ENCODE data around the gene C19orf44.

DNA sequence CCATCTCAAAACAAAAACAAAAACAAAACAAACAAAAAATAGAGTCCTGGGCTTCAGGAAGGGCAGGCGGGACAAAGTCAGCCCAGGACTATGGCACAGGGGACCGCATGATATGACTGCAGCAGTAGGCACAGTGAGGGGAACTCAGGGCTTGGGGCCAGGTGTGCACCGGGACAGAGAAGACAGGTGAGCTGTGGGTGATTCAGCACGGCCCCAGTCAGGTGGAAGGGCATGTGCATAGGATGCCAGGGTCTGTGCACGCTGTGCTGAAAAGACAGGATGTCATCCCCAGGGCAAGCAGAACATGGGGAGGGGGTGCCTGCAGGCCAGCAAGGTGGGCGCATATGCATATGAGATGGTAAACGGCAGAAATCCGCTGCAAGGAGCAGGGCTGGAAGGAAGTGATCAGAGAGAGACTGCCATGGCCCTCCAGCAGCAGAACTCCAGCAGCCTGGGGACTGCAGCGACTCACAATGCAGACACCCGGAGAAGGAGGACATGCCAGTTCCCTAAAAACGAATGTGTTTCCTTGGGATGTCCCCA, 39.5 kb upstream of the C19orf44 start:
- TF ChIP-seq, protein P1, sequence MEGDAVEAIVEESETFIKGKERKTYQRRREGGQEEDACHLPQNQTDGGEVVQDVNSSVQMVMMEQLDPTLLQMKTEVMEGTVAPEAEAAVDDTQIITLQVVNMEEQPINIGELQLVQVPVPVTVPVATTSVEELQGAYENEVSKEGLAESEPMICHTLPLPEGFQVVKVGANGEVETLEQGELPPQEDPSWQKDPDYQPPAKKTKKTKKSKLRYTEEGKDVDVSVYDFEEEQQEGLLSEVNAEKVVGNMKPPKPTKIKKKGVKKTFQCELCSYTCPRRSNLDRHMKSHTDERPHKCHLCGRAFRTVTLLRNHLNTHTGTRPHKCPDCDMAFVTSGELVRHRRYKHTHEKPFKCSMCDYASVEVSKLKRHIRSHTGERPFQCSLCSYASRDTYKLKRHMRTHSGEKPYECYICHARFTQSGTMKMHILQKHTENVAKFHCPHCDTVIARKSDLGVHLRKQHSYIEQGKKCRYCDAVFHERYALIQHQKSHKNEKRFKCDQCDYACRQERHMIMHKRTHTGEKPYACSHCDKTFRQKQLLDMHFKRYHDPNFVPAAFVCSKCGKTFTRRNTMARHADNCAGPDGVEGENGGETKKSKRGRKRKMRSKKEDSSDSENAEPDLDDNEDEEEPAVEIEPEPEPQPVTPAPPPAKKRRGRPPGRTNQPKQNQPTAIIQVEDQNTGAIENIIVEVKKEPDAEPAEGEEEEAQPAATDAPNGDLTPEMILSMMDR (IDR thresholded peaks at IDR 0.05; ENCODE audit: borderline replicate concordance, extremely low read depth, low read length, poor library complexity, severe bottlenecking) = no peak
- no peak for TF ChIP-seq EZH2 (IDR thresholded peaks at IDR 0.05; ENCODE audit: borderline replicate concordance, low read depth, low read length, severe bottlenecking)

All from DND-41 (cell line).